ENCODE results near the gene CHIA. TPM values are rescaled to one million over a fixed set of nuclear protein-coding genes. Genes with fewer than 3 reads are reported as not detected.

The CHIA gene
- total and polyA plus RNA-seq, 4 donors, result 0.06 TPM; not detected in 3

GRCh38 chr1:111347026-111347425 lies 56.4 kb downstream of the CHIA start:
- H3K9me3 ChIP-seq (ENCODE audit: control insufficient read depth in 4 of 4, low read length in 3 of 4), result no peaks in the 10 kb centered on the region

GRCh38 chr1:111351700-111352099 lies 61.0 kb downstream of the CHIA start:
- Histone ChIP-seq H3K9ac (ENCODE audit: low read depth in 1 of 2, low read length in 2 of 2) (no peak overlapping the region), H3K27ac (ENCODE audit: low read depth in 1 of 2, low read length in 2 of 2) (no peak overlapping the region), H3K9me3 (ENCODE audit: control insufficient read depth in 4 of 4, low read length in 3 of 4) (no peaks in the 10 kb centered on the region), H3K27me3 (ENCODE audit: control insufficient read depth in 4 of 4, insufficient read depth in 4 of 4, low read length in 3 of 4) (no peaks in the 10 kb centered on the region), H3K4me1 (ENCODE audit: control insufficient read depth in 4 of 4, insufficient read depth in 4 of 4, low read length in 3 of 4) (no peaks in the 10 kb centered on the region), H3K36me3 (ENCODE audit: control insufficient read depth in 4 of 4, insufficient read depth in 3 of 4, low read depth in 1 of 4, low read length in 3 of 4) (no peaks in the 10 kb centered on the region), H3K4me3 (ENCODE audit: low read depth in 1 of 3, low read length in 3 of 3) (no peak overlapping the region)
- DNase-seq (ENCODE audit: low spot score), result no peak
- TF ChIP-seq CTCF (IDR thresholded peaks at IDR 0.05; ENCODE audit: low read depth, low read length, missing input control), result no peak
- no peak for TF ChIP-seq MAX (IDR thresholded peaks at IDR 0.05)
- TF ChIP-seq RAD21 (IDR thresholded peaks at IDR 0.05), result no peak
- no peak for TF ChIP-seq EGR1 (IDR thresholded peaks at IDR 0.05; ENCODE audit: low read depth in 2 of 2)
- TF ChIP-seq ATF3 (IDR thresholded peaks at IDR 0.05), result no peak
- no peak for TF ChIP-seq RXRA (IDR thresholded peaks at IDR 0.05)
- no peak for TF ChIP-seq REST (IDR thresholded peaks at IDR 0.05)
- TF ChIP-seq HNF4G (IDR thresholded peaks at IDR 0.05), result no peak
- TF ChIP-seq HNF4A (conservative IDR thresholded peaks at IDR 0.05), result no peak
- TF ChIP-seq JUND (IDR thresholded peaks at IDR 0.05), result no peak
- no peak for TF ChIP-seq ZBTB33 (IDR thresholded peaks at IDR 0.05)
- no peak for TF ChIP-seq TAF1 (conservative IDR thresholded peaks at IDR 0.05)
- no peak for TF ChIP-seq FOXA2 (IDR thresholded peaks at IDR 0.05)

More at GRCh38 chr1:111347026-111347425, 56.4 kb downstream of the CHIA start:
- no peak overlapping the region for H3K9ac ChIP-seq (ENCODE audit: low read depth in 1 of 2, low read length in 2 of 2)
- TF ChIP-seq ZBTB33 (IDR thresholded peaks at IDR 0.05) (no peak), TAF1 (conservative IDR thresholded peaks at IDR 0.05) (no peak), HNF4A (conservative IDR thresholded peaks at IDR 0.05) (no peak), EGR1 (IDR thresholded peaks at IDR 0.05; ENCODE audit: low read depth in 2 of 2) (no peak), ATF3 (IDR thresholded peaks at IDR 0.05) (no peak), FOXA1 (IDR thresholded peaks at IDR 0.05) (no peak)
- peaks cover 0 to 7% (median 3%) of the 10 kb centered on the region in 4 donors for H3K4me1 ChIP-seq (ENCODE audit: control insufficient read depth in 4 of 4, insufficient read depth in 4 of 4, low read length in 3 of 4)
- no peaks in the 10 kb centered on the region for H3K36me3 ChIP-seq (ENCODE audit: control insufficient read depth in 4 of 4, insufficient read depth in 3 of 4, low read depth in 1 of 4, low read length in 3 of 4)
- no peak for DNase-seq (ENCODE audit: low spot score)
- H3K4me3 ChIP-seq (ENCODE audit: low read depth in 1 of 3, low read length in 3 of 3), result no peak overlapping the region
- H3K27me3 ChIP-seq (ENCODE audit: control insufficient read depth in 4 of 4, insufficient read depth in 4 of 4, low read length in 3 of 4), result no peaks in the 10 kb centered on the region
- 79% methylated on average over 6 of the region's 6 CpGs for WGBS
- no peak overlapping the region for H3K27ac ChIP-seq (ENCODE audit: low read depth in 1 of 2, low read length in 2 of 2)

Measured in liver (tissue), 9 donors.